ENCODE measurements around the gene ZNF181.

- TF ChIP-seq SP2 (IDR thresholded peaks at IDR 0.05; ENCODE audit: low read length) = no peak
- TF ChIP-seq, protein P1, sequence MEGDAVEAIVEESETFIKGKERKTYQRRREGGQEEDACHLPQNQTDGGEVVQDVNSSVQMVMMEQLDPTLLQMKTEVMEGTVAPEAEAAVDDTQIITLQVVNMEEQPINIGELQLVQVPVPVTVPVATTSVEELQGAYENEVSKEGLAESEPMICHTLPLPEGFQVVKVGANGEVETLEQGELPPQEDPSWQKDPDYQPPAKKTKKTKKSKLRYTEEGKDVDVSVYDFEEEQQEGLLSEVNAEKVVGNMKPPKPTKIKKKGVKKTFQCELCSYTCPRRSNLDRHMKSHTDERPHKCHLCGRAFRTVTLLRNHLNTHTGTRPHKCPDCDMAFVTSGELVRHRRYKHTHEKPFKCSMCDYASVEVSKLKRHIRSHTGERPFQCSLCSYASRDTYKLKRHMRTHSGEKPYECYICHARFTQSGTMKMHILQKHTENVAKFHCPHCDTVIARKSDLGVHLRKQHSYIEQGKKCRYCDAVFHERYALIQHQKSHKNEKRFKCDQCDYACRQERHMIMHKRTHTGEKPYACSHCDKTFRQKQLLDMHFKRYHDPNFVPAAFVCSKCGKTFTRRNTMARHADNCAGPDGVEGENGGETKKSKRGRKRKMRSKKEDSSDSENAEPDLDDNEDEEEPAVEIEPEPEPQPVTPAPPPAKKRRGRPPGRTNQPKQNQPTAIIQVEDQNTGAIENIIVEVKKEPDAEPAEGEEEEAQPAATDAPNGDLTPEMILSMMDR (IDR thresholded peaks at IDR 0.05; ENCODE audit: control extremely low read depth in 1 of 3, insufficient read depth in 1 of 3, low read depth in 1 of 3, low read length in 3 of 3) = no peak
- TF ChIP-seq GABPA (IDR thresholded peaks at IDR 0.05; ENCODE audit: borderline replicate concordance, insufficient read depth, low read length) = no peak
- no peak for TF ChIP-seq POLR2A (IDR thresholded peaks at IDR 0.05; ENCODE audit: control extremely low read depth in 1 of 2, low read depth in 2 of 2, low read length in 2 of 2)
- no peak for TF ChIP-seq POLR2AphosphoS5 (IDR thresholded peaks at IDR 0.05; ENCODE audit: low read depth, low read length)
- TF ChIP-seq RFX5 (IDR thresholded peaks at IDR 0.05; ENCODE audit: borderline replicate concordance, low read depth, low read length) = no peak
- no peak for TF ChIP-seq CEBPB (IDR thresholded peaks at IDR 0.05; ENCODE audit: low read depth, low read length)
- no peak for TF ChIP-seq GTF2F1 (IDR thresholded peaks at IDR 0.05; ENCODE audit: borderline replicate concordance, low read depth, low read length)
- no peak for TF ChIP-seq CBX5 (IDR thresholded peaks at IDR 0.05; ENCODE audit: low read depth, low read length)
- TF ChIP-seq EZH2 (IDR thresholded peaks at IDR 0.05; ENCODE audit: low read depth, low read length, severe bottlenecking) = no peak
- TF ChIP-seq SIX5 (IDR thresholded peaks at IDR 0.05; ENCODE audit: low read depth, low read length) = no peak
Observed at GRCh38 chr19:34787059-34787824, 53.2 kb downstream of the ZNF181 start.
